Measurements from ENCODE around the gene PRCC.

Gene PRCC

DNA sequence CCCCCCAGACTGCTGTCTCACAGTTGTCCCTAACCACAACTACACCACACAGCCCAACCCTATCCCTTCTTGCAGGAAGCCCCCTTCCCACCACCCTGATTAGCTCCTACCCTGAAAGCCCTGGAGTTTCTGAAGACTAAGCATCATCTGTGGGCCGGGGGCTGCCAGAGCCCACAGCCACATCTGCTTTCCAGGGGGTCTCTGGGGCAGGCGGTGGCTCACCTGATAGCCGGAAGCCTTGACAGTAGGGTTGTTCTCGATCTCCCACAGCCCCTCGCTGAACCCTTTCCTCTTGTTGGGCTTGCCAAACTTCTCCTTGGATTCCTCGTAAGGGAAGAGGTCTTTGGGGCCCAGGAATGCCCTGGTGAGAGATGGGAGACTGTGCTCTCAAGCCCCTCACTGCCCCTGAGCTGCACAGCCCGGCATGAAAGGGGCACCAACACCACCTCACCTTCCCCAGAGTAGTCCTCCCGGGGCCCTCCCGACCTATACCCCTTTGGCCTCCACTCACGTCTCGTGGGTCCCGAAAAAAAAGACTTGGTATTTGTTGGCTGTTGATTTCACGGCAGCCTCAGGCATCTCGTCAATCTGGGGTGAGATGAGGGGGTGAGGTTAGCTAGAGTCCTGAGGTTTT is 22.4 kb upstream of the PRCC start:
- TF ChIP-seq, protein P1, sequence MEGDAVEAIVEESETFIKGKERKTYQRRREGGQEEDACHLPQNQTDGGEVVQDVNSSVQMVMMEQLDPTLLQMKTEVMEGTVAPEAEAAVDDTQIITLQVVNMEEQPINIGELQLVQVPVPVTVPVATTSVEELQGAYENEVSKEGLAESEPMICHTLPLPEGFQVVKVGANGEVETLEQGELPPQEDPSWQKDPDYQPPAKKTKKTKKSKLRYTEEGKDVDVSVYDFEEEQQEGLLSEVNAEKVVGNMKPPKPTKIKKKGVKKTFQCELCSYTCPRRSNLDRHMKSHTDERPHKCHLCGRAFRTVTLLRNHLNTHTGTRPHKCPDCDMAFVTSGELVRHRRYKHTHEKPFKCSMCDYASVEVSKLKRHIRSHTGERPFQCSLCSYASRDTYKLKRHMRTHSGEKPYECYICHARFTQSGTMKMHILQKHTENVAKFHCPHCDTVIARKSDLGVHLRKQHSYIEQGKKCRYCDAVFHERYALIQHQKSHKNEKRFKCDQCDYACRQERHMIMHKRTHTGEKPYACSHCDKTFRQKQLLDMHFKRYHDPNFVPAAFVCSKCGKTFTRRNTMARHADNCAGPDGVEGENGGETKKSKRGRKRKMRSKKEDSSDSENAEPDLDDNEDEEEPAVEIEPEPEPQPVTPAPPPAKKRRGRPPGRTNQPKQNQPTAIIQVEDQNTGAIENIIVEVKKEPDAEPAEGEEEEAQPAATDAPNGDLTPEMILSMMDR (IDR thresholded peaks at IDR 0.05; ENCODE audit: borderline replicate concordance, insufficient read depth, low read depth, low read length), result no peak
- no peak overlapping the region for H3K4me3 ChIP-seq (ENCODE audit: low read depth, low read length)

DNA sequence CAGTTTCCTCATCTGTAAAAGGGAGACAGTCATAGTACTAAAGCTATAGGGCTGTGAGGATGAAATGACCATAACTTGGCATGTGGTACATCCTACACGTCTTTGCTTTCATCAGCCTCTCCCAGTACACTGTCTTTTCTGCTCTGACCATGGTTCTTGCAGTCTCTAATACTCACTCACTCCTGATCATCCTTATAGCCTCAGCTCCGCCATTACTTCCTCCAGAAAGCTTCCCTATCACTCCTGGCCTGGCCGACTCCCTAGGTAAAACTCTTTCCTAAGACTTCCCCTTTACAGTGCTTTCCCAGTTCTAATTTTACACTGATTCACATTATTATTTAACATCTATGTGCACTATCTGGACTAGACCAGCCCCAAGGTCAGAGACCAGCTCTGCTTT is 21.5 kb upstream of the PRCC start:
- TF ChIP-seq, protein P1 (IDR thresholded peaks at IDR 0.05; ENCODE audit: borderline replicate concordance, insufficient read depth, low read depth, low read length), result no peak
- no peak overlapping the region for H3K4me3 ChIP-seq (ENCODE audit: low read depth, low read length)

DNA sequence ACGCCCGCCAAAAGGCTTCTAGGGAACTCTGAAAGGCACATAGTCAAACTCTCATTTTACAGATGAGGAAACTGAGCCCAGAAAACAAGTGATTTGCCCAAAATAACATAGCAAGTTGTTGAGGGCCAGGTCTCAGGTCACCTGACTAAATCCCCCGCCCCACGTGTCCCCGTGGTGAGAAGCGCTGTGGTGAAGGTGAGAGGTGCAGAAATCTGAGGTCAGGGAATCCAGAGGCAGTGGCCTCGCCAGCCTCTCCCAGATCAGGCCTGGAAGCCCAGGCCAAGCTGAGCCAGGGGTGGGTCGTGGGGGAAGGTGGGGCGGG is 21.0 kb upstream of the PRCC start:
- H3K4me3 ChIP-seq (ENCODE audit: low read depth, low read length), result no peak overlapping the region
- TF ChIP-seq, protein P1 (IDR thresholded peaks at IDR 0.05; ENCODE audit: borderline replicate concordance, insufficient read depth, low read depth, low read length), result no peak

DNA sequence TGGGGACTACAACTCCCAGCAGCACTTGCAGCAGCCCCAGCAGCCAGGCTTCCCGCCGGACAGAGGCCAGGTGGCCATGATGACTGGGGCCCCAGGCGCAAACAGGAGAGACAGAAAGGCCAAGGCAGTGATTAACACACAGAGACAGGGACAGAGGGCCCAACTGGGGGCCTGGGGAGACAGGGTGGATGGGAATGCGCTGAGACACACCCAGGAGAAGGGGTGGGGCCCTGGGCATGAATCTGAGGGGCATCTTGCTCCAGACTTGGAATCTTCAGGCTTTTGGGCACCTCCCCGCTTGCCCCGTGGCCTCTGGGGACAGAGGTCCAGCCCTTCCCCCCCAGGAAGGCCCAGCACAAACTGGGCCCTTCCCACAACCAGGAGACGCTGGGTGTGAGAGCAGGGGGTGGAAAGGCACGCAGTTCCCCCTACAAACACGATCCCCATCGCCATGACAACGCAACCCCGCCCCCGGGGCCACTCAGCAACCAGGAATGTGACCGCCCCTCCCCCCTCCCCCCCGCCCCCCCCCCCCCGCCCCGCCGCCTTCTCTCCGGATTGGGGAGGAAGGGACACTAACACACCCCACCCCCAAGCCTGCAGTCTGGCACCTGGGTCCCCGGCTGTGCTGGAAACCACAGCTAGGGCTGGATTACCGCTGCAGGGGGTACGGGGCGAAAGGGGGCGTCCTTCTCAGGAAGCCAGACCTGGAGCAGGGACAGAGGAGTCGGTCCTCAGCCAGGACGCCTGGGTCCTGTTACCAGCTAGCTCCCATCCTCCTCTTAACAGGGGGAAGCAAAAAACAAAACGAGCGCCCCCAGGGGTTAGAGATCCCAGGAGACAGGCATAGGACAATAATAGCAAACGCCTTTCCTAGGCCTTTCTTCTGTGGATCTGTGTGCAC is 20.4 kb upstream of the PRCC start:
- TF ChIP-seq, protein P1 (IDR thresholded peaks at IDR 0.05; ENCODE audit: borderline replicate concordance, insufficient read depth, low read depth, low read length), result no peak

DNA sequence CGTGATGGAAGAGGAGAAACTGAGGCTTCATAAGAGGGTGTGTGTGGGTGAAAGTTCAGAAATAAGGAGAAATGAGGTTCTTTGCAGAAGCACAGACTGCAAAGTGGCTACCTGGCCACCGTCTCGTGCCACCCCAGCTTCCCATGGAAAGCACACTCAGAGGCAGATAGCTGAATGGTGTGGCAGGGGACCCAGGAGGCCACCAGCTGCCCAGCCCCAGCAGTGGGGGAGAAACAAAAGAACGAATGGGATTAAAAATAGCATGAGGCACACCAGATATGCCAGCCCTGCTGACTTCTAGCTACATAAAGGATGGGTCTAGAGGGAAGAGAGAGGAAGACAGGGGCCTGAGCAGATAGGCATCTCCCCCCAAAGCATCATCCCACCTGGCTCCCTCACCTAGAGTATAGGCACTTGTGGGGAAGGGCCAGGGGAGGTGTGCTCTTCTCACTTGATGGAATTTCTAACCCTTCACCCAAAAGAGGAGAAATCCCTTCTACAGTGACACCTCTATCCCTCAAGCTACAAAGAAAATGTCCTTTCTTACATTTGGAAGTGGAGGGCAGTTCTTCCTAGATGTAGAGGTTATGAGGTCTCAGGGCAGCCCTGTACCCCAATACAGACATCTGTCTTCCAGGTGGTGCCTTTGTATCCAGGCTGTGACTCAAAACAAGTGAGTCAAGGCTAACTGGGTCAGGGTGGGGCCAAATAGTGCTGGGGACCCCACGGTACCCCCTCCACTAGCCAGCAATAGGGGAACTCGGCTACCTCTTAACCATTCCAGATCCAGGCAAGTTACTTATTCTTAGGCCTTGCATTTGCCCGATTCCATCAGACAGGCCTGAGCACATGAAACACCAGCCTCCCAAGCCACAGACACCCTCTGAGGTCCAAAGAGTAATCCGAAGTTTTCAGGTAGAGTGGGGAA is 19.3 kb upstream of the PRCC start:
- TF ChIP-seq, protein P1 (IDR thresholded peaks at IDR 0.05; ENCODE audit: borderline replicate concordance, insufficient read depth, low read depth, low read length), result no peak
- peak overlapping the region; percentile 80 for H3K4me3 ChIP-seq (ENCODE audit: low read depth, low read length)

More for the DNA sequence above, 20.4 kb upstream of the PRCC start:
- H3K4me3 ChIP-seq (ENCODE audit: low read depth, low read length), result peak overlapping the region; percentile 80

DNA sequence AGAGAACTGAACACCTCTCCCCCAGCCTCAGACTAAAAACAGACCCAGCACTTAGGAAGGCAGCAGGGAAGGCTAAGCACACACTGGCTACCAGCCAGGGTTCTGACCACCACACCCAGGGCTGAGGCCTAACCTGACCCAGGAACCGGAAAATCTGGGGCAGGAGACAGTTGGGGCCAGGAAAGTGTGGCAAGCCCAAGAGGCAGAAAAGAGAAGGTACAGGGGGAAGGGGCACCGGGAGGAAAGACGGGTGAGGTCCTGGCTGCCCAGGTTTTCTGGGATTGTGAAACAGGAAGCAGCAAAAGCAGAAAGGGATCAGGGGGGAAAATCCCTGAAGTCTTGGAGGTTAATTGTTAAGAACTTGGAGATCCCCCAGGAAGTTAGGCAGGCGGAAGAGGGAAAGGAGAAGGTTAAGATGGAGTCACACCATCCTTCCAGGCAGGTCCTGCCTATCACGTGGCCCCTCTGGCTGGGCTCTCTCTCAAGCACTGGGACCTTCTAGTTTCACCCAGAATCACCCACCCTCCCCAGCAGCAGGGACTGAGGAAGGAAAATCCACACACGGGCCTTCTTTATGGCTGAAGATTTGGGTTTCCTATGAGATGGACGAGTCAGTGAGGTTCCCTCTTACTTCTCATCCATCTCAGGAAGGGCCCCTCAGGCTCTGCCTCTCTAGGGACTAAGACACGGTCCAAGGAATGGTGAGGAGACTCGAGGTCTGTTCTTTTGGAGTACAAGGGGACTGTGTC is 18.5 kb upstream of the PRCC start:
- TF ChIP-seq, protein P1 (IDR thresholded peaks at IDR 0.05; ENCODE audit: borderline replicate concordance, insufficient read depth, low read depth, low read length), result no peak
- peak overlapping the region; percentile 80 for H3K4me3 ChIP-seq (ENCODE audit: low read depth, low read length)
